UCSD-AML1 (cell line): ENCODE data around the gene NUDT21.
"Not testable (repeated sequence)": the region's sequence is repeated elsewhere in the genome, so short reads cannot be mapped to it uniquely, and the experiment has no call there.

Source experiments
- DNase-seq: peaks from one replicate; lab custom pipeline; 2025; ENCODE audit not compliant: unreplicated experiment; lab: John Stamatoyannopoulos, UW

The NUDT21 gene

DNA sequence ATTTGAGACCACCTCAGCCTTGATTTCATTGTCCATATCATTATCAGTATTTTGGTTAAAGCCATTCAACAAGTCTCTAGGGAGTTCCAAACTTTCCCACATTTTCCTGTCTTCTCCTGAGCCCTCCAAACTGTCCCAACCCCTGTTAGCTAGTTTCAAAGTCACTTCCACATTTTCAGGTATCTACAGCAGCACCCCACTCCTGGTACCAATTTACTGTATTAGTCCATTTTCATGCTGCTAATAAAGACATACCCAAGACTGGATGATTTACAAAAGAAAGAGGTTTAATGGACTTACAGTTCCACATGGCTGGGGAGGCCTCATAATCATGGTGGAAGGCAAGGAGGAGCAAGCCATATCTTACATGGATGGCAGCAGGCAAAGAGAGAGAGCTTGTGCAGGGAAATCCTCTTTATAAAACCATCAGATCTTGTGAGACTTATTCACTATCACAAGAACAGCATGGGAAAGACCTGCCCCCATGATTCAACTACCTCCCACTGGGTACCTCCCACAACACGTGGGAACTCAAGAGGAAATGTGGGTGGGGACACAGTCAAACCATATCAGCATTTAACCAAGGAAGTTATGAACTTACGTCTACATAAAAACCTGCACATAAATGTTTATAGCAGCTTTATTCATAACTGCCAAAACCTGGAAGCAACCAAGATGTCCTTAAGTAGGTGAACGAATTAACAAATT lies 70.2 kb downstream of the NUDT21 start:
- not testable (repeated sequence) for DNase-seq
